SK-N-SH treated with all-trans-retinoic acid at 6 μM for 48 hours (cell line): ENCODE data around the gene TRIM22.

Experiments used
- ATAC-seq: fragments of 200-7000 bp; cut with Tn5 transposase; 3 replicates; pipeline ENCODE4 v1.9.1; 2020; ENCODE audit warnings: mild to moderate bottlenecking, moderate library complexity
- ARNTL ChIP-seq: fragments of 450-650 bp; formaldehyde crosslinking; IDR thresholded peaks from 2 replicates; pipeline ENCODE4 v1.5.0; 2020; ENCODE audit warnings: low read depth, mild to moderate bottlenecking, moderate library complexity, borderline replicate concordance
- CSDC2 ChIP-seq: fragments of 250-450 bp; sonication (Bioruptor Pico); IDR thresholded peaks from 2 replicates; pipeline ENCODE4 v1.5.0; 2020; ENCODE audit warnings: mild to moderate bottlenecking, moderate library complexity
- CSRNP3 ChIP-seq: fragments of 250-450 bp; sonication (Bioruptor Pico); IDR thresholded peaks from 2 replicates; pipeline ENCODE4 v1.5.1; 2021; ENCODE audit warnings: mild to moderate bottlenecking, moderate library complexity
- ESRRG ChIP-seq: fragments of 250-450 bp; sonication (Bioruptor Pico); IDR thresholded peaks from 2 replicates; pipeline ENCODE4 v1.6.1; 2021; ENCODE audit warnings: mild to moderate bottlenecking
- GLIS3 ChIP-seq: fragments of 250-450 bp; sonication (Bioruptor Pico); IDR thresholded peaks from 2 replicates; pipeline ENCODE4 v1.5.0; 2020; ENCODE audit warnings: mild to moderate bottlenecking, moderate library complexity
- PPARA ChIP-seq: fragments of 250-450 bp; sonication (Bioruptor Pico); IDR thresholded peaks from 2 replicates; pipeline ENCODE4 v1.5.0; 2020; ENCODE audit warnings: mild to moderate bottlenecking, borderline replicate concordance
- RARB ChIP-seq: fragments of 250-450 bp; sonication (Bioruptor Pico); IDR thresholded peaks from 2 replicates; pipeline ENCODE4 v1.8.0; 2021; ENCODE audit warnings: mild to moderate bottlenecking, moderate library complexity
- SNAI2 ChIP-seq: fragments of 250-450 bp; sonication (Bioruptor Pico); IDR thresholded peaks from 2 replicates; pipeline ENCODE4 v1.5.0; 2020; ENCODE audit warnings: mild to moderate bottlenecking, moderate library complexity
- TCF4 ChIP-seq: fragments of 250-450 bp; sonication (Bioruptor Pico); IDR thresholded peaks from 2 replicates; pipeline ENCODE4 v1.8.0; 2021; ENCODE audit warnings: mild to moderate bottlenecking, moderate library complexity, borderline replicate concordance
- TOX ChIP-seq: fragments of 250-450 bp; sonication (Bioruptor Pico); IDR thresholded peaks from 2 replicates; pipeline ENCODE4 v1.8.0; 2021; ENCODE audit warnings: mild to moderate bottlenecking, moderate library complexity, borderline replicate concordance
- ZC3H10 ChIP-seq: fragments of 250-450 bp; sonication (Bioruptor Pico); IDR thresholded peaks from 2 replicates; pipeline ENCODE4 v1.5.1; 2021; ENCODE audit warnings: mild to moderate bottlenecking, moderate library complexity
- ZFP3 ChIP-seq: fragments of 250-450 bp; sonication (Bioruptor Pico); IDR thresholded peaks from 2 replicates; pipeline ENCODE4 v1.5.0; 2020; ENCODE audit warnings: mild to moderate bottlenecking, moderate library complexity
- ZFP30 ChIP-seq: fragments of 450-650 bp; formaldehyde crosslinking; IDR thresholded peaks from 2 replicates; pipeline ENCODE4 v1.5.0; 2022; ENCODE audit warnings: mild to moderate bottlenecking, moderate library complexity
- ZNF565 ChIP-seq: fragments of 450-650 bp; formaldehyde crosslinking; conservative IDR thresholded peaks from 2 replicates; pipeline ENCODE4 v1.5.0; 2020; ENCODE audit warnings: low read depth, mild to moderate bottlenecking, moderate library complexity
- ZNF8 ChIP-seq: fragments of 450-650 bp; formaldehyde crosslinking; IDR thresholded peaks from 2 replicates; pipeline ENCODE4 v1.5.0; 2020; ENCODE audit warnings: mild to moderate bottlenecking, moderate library complexity
- TF ChIP-seq, protein P1 (sequence below): fragments of 250-450 bp; sonication (Bioruptor Pico); IDR thresholded peaks from 2 replicates; pipeline ENCODE4 v1.5.0; 2020; ENCODE audit warnings: mild to moderate bottlenecking, moderate library complexity
- TF ChIP-seq, protein P2 (sequence below): fragments of 250-450 bp; sonication (Bioruptor Pico); IDR thresholded peaks from 2 replicates; pipeline ENCODE4 v1.8.0; 2021; ENCODE audit warnings: low read depth, mild to moderate bottlenecking, moderate library complexity, borderline replicate concordance

TRIM22 gene

GRCh38 chr11:5666402-5666793, 23.2 kb upstream of the TRIM22 start:
- no peak for ATAC-seq
- no peak for TF ChIP-seq GLIS3 (CRISPR knock-in tag)
- TF ChIP-seq ZFP3: no peak
- no peak for TF ChIP-seq SNAI2
- no peak for TF ChIP-seq ZNF565
- no peak for TF ChIP-seq CSDC2 (CRISPR knock-in tag)
- TF ChIP-seq, protein P1, sequence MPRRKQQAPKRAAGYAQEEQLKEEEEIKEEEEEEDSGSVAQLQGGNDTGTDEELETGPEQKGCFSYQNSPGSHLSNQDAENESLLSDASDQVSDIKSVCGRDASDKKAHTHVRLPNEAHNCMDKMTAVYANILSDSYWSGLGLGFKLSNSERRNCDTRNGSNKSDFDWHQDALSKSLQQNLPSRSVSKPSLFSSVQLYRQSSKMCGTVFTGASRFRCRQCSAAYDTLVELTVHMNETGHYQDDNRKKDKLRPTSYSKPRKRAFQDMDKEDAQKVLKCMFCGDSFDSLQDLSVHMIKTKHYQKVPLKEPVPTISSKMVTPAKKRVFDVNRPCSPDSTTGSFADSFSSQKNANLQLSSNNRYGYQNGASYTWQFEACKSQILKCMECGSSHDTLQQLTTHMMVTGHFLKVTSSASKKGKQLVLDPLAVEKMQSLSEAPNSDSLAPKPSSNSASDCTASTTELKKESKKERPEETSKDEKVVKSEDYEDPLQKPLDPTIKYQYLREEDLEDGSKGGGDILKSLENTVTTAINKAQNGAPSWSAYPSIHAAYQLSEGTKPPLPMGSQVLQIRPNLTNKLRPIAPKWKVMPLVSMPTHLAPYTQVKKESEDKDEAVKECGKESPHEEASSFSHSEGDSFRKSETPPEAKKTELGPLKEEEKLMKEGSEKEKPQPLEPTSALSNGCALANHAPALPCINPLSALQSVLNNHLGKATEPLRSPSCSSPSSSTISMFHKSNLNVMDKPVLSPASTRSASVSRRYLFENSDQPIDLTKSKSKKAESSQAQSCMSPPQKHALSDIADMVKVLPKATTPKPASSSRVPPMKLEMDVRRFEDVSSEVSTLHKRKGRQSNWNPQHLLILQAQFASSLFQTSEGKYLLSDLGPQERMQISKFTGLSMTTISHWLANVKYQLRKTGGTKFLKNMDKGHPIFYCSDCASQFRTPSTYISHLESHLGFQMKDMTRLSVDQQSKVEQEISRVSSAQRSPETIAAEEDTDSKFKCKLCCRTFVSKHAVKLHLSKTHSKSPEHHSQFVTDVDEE (CRISPR knock-in tag): no peak
- TF ChIP-seq, protein P2, sequence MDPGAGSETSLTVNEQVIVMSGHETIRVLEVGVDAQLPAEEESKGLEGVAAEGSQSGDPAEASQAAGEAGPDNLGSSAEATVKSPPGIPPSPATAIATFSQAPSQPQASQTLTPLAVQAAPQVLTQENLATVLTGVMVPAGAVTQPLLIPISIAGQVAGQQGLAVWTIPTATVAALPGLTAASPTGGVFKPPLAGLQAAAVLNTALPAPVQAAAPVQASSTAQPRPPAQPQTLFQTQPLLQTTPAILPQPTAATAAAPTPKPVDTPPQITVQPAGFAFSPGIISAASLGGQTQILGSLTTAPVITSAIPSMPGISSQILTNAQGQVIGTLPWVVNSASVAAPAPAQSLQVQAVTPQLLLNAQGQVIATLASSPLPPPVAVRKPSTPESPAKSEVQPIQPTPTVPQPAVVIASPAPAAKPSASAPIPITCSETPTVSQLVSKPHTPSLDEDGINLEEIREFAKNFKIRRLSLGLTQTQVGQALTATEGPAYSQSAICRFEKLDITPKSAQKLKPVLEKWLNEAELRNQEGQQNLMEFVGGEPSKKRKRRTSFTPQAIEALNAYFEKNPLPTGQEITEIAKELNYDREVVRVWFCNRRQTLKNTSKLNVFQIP (CRISPR knock-in tag): no peak
- TF ChIP-seq ESRRG (CRISPR knock-in tag): no peak
- no peak for TF ChIP-seq CSRNP3 (CRISPR knock-in tag)

DNA sequence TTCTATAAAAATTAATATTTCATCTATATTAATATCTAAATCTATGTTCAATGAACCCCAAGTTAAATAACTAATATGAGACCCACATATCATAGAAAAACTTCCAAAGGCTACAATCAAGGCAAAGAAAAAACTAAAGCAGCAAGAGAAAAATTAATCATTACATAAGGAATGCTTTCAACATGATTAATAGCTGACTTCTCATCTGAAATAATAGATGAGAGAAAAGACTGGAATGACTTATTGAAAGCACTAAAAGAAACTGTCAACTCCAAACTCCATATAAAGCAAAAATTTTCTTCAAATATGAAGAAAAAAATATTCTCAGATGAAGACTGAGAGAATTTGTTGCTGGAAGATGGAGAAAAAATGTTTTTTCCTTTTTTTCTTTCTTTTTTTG, 17.8 kb upstream of the TRIM22 start:
- ATAC-seq: no peak
- TF ChIP-seq ZFP30 (CRISPR knock-in tag) (no peak), PPARA (no peak), RARB (CRISPR knock-in tag) (no peak), TCF4 (CRISPR knock-in tag) (no peak), CSDC2 (CRISPR knock-in tag) (no peak), CSRNP3 (CRISPR knock-in tag) (no peak), ZC3H10 (CRISPR knock-in tag) (no peak), ZNF8 (CRISPR knock-in tag) (no peak), ARNTL (CRISPR knock-in tag) (no peak), SNAI2 (no peak)
- TF ChIP-seq, protein P1 (CRISPR knock-in tag): no peak
- TF ChIP-seq, protein P2 (CRISPR knock-in tag): no peak
- TF ChIP-seq, all 23 proteins: peak for 0

- no peak for TF ChIP-seq TOX (CRISPR knock-in tag)
- TF ChIP-seq RARB (CRISPR knock-in tag): no peak
- TF ChIP-seq TCF4 (CRISPR knock-in tag): no peak
- TF ChIP-seq ZNF8 (CRISPR knock-in tag): no peak
- TF ChIP-seq CSRNP3 (CRISPR knock-in tag): no peak
- TF ChIP-seq PPARA: no peak
- no peak for TF ChIP-seq ARNTL (CRISPR knock-in tag)
- ATAC-seq: no peak
These were observed 15.2 kb upstream of the TRIM22 start for GRCh38 chr11:5674391-5674790.
